ENCODE results near the gene SPACA9. TPM values are rescaled to one million over a fixed set of nuclear protein-coding genes. Genes with fewer than 3 reads are reported as not detected.

SPACA9 gene
- total RNA-seq, 1 donor from 2014 or later: 1.6 TPM

- DNase-seq (ENCODE audit: low read depth, low spot score): no peak
Measured at GRCh38 chr9:132863096-132863495, 15.6 kb upstream of the SPACA9 start.

GRCh38 chr9:132864277-132864676 lies 14.4 kb upstream of the SPACA9 start:
- no peak for DNase-seq (ENCODE audit: low read depth, low spot score)

GRCh38 chr9:132864691-132865090 lies 14.0 kb upstream of the SPACA9 start:
- no peak for DNase-seq (ENCODE audit: low read depth, low spot score)

- DNase-seq (ENCODE audit: low read depth, low spot score): no peak
Measured at GRCh38 chr9:132866898-132867297, 11.8 kb upstream of the SPACA9 start.

GRCh38 chr9:132869266-132869665 lies 9.4 kb upstream of the SPACA9 start:
- DNase-seq (ENCODE audit: low read depth, low spot score): no peak

GRCh38 chr9:132873403-132873802 lies 5.3 kb upstream of the SPACA9 start:
- no peak for DNase-seq (ENCODE audit: low read depth, low spot score)

DNA sequence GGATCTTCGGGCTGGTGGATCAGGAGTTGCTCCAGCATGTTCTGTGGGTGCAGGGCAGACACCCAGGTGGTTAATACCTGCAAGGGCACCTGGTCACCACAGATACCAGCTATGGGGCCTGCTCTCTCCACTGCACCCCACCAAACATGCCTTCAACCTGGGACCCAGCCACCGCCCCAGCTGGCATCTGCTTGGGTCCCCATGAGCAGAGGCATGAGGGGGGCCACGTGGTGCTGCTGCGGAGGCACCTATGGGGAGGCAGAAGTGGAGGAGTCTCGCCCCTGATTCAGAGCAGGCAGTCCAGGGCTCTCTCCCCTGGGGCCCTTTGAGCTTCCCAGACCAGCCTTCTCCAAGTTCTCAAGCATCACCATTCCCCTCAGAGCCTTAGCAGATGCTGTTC lies 3.5 kb upstream of the SPACA9 start:
- DNase-seq (ENCODE audit: low read depth, low spot score): no peak

- DNase-seq (ENCODE audit: low read depth, low spot score): no peak
Measured at GRCh38 chr9:132876849-132877248, 1.8 kb upstream of the SPACA9 start.

GRCh38 chr9:132877458-132877823 lies 1.3 kb upstream of the SPACA9 start:
- DNase-seq (ENCODE audit: low read depth, low spot score): no peak

DNA sequence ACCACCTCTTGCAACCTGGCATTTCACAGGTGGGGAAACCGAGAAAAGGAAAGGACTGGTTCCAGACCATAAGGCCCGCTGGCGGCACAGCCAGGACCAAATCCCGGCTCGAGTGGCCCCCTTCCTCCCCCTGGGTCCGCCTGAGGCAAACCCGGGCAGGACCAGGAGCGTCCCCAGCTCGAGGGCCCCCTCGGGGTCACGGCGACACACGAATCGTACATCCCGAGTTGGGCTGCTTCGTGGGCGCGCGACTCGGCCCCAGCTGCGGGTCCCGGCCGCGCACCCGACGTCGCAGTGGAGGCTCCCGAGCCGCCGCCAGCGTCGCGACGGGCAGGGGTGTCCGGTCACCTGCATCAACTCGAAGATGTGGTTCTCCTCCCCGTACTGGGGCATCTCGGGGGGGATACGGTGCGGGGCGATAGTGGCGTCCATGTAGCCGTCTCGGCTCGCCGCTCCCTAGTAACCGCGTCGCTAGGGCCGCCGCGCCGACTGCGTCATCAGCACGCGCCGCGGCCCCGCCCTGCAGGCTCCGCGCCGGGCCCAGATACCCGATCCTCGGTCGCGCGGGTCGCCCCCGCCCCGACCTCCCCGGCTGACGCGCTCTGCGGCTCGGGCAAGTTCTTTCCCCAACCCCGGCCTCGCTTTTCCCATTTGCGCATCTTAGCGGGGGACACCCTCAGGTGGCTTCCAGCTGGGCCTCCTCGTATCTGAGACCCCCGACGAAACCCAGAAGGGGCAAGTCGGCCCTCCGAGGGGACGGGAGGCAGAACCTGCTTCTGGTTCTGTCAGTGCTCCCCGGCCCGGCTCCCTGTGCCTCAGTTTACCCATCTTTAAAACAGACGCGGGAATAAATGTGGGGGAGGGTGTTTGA lies 639 bp upstream of the SPACA9 start, which contains the start of gene AK8:
Gene AK8 (minus strand): TSS at position 461 of the 871 bp plus-strand sequence. CDS start 29 bp downstream, at position 432.
- DNase-seq (ENCODE audit: low read depth, low spot score): no peak

DNA sequence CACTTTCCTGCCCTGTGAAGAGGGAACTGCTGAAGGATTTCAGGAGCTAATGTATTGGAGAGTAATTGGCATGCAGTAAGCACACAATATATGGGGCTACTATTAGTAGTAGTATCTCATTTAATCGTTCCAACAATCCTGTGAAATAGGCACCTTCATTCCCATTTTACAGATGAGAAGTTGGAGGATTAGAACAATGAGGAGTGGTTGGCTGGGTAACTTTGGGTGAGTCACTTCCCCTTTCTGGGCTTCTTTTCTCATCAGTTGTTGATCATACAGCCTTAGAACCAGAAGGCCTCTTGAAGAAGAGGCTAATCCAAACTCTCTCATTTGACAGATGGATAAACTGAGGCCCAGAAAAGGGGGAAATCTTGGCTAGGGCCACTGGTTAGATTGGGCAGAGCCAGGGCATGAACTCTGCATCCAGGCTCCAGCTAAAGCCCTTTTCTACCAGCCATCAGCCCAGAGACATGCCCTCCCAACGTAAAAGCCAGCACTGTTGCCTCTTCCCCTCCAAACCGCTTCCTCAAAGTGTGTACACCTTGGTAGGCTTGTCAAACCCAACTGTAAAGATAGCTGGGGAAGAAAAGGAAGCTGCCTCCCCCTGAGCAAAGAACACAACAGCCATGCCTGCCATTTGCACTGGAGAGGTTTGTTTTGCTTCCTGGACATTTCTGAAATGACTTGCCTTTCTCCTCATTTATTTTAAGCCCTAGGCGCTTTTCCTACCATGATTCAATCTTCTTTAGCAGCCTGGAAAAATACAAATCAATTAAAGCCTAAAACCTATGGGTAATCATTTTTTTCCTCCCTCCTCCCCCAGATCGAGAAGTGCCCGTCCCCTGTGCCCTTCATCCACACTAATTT lies 992 bp downstream of the SPACA9 start:
- no peak for DNase-seq (ENCODE audit: low read depth, low spot score)

- DNase-seq (ENCODE audit: low read depth, low spot score): no peak
Measured at GRCh38 chr9:132880324-132880661, 1.6 kb downstream of the SPACA9 start.

GRCh38 chr9:132881826-132882225 lies 3.1 kb downstream of the SPACA9 start:
- DNase-seq (ENCODE audit: low read depth, low spot score): no peak

DNA sequence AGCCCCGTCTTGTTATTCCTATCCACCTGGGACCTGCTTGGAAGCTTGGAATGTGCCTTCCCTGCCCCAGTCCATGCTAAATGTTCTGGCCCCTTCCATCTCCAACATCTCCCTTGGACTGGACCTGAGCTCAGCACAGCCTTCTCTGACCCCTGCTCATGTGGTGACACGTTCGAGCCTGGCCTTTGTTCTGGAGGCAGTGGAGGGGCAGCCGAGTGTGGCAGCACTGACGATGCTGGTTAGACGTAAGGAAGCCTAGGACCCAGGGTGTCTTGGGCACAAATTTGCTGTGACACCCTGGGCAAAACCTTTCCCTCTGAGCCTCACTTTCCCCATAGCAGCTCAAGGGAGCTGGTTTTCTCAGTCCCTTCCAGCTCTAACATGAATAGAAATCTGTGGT lies 3.9 kb downstream of the SPACA9 start:
- no peak for DNase-seq (ENCODE audit: low read depth, low spot score)

DNA sequence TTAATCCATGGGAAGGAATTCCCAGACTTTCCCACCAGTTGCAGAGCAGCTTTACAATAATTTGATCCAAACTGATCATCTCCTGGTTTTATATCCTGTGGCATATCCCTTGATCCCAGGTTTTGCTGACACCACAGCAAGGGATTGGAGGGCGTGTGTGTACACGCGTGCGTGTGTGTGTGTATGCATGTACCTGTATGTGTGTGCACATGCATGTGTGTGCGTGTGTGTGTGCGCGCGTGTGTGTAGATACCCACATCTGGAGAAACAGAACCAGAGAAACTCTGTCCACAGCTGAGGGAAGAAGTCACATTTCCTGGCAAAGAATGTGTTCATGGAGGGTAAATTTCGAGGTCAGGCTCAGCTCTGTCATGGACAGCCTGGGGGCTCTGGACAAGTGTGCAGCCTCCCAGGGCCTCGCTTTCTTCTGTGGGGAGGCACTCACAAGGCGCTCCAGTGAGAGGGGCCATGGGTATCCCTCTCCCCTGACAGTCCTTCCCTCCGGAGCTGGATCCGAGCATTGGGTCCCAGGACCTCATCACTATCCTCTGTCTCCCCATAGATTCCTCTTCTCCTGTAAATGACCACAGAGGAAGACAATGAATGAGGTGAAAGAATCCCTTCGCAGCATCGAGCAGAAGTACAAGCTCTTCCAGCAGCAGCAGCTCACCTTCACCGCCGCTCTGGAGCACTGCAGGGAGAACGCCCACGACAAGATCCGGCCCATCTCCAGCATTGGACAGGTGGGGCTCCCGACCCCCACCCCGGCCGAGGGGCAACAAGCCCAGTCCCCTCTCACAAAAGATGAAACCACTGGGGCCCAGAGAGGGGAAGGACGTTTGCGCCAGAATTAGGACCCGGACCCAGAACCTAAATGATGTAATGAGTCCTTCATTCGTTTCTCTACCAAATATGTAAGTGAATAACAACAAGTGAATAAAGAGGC lies 4.9 kb downstream of the SPACA9 start:
- no peak for DNase-seq (ENCODE audit: low read depth, low spot score)

- DNase-seq (ENCODE audit: low read depth, low spot score): no peak
Measured at GRCh38 chr9:132885720-132886333, 7.1 kb downstream of the SPACA9 start.

GRCh38 chr9:132886334-132886725 lies 7.6 kb downstream of the SPACA9 start:
- DNase-seq (ENCODE audit: low read depth, low spot score): no peak

DNA sequence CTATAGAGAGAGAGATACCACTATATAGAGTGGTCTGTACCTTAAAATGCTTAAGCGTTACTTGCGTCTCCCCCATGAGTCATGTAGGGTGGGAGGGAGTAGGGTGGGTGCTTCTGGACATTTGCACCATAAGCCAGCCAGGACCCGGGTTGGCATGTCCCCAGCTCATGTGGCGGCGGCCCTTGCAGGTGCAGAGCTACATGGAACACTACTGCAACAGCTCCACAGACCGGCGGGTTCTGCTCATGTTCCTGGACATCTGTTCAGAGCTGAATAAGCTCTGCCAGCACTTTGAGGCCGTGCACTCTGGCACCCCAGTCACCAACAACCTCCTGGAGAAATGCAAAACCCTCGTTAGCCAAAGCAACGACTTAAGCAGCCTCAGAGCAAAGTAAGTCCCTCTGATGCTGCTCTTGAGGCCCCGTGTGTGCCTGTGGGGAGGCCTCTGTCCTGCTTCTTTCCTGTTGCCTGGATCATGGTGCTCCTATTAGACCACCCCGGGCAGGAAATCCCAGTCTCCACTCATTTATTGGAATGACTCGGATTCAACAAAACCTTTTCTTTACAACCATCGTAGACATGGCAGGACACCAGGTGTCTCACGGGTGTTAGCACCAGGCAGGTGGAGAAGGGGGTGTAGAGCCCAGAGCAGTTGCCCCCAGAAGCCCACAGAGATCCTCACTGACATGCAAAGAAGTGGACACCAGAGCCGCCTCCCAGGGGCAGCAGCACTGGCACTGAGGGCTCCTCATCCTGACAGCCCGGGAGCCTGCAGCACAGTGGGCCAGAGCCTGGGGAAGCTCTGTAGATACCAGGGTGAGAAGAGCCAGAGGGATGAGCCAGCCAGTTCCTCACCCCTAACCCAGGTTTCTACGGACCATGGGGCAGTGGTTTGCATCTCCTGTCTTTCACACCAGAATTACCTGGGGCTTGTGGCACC lies 8.8 kb downstream of the SPACA9 start:
- no peak for DNase-seq (ENCODE audit: low read depth, low spot score)

DNA sequence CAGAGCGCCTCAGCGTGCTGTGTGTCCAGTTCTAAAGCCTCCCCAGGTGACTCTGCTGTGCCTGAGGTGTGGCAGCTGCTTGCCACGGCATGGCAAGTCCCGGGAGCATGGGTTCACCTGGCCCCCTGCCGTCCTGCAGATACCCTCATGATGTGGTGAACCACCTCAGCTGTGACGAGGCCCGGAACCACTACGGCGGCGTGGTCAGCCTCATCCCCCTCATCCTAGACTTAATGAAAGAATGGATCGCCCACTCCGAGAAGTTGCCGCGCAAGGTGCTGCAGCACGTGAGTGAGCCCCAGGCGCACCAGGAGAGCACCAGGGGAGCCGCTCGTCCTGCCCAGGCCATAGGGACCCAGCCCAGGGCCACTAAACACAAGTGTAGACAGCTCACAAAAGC lies 9.5 kb downstream of the SPACA9 start:
- no peak for DNase-seq (ENCODE audit: low read depth, low spot score)

GRCh38 chr9:132892400-132892799 lies 13.7 kb downstream of the SPACA9 start:
- no peak for DNase-seq (ENCODE audit: low read depth, low spot score)

All from pulmonary artery endothelial cell (primary cell).